Ramos (cell line): ENCODE results near the gene DCHS2.

Experiments
- in situ Hi-C: fragments of 300-500 bp; cut with MboI; formaldehyde crosslinking; loops from one replicate; pipeline ENCODE4 v1.14.3; 2022; ENCODE audit warnings: low sequenced_read_pairs; ENCODE audit not compliant: unreplicated experiment

DCHS2 gene

DNA sequence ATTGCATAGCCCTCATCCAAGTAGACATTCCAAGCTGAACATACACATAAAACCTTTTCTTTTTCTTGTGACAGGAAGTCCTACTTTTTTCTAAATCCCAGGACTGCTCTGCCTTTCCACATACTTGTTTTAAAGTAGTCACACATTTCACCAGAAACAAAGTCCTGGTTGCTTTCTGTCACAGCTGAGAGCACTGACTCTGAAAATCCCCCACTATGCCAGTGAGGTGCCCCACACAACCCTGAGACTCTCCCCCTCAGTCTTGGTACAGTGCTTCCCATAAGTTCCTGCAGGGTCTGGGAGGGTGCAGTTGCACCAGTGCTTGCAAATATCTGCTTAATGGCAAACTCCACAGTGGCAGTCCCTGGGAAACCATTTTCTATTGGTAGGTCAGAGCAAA, 84.2 kb downstream of the DCHS2 start:
- in situ Hi-C loops, result no loop called here

DNA sequence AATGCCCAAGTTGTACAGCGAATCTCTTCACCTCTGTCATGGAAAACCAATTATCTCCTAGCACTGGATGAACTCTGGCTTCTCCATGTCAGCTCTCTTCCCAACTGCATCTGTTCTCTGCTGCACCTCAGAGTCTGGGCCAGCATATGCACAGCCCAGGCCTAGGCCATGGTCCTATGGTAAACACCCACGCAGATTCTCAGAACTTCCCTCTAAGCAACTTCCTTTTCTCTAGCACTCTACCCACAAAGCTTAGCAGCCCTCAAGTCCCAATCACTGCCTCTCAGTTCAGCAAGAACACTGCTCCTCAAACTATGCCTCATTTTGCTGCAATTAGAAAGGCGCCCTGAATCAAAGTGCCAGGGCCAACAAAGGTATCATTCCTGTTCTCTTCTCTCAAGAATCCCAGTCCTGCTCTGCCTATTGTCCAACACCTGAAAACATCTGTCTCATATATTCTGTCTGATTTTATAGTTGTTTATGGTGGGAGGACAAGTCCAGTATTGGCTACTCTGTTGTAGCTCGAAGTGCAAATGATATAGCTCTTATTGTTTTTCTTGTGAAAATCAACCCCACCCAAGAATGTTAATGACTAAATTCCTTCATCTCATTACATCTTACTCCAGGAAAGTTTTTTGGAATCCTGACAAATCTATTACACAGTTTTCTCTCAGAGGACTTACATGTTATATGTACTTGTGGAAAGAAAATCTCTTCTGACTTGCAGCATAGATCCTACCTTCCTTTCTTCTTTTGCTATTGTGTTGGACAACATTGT, 85.4 kb downstream of the DCHS2 start:
- in situ Hi-C loops, result no loop called here

DNA sequence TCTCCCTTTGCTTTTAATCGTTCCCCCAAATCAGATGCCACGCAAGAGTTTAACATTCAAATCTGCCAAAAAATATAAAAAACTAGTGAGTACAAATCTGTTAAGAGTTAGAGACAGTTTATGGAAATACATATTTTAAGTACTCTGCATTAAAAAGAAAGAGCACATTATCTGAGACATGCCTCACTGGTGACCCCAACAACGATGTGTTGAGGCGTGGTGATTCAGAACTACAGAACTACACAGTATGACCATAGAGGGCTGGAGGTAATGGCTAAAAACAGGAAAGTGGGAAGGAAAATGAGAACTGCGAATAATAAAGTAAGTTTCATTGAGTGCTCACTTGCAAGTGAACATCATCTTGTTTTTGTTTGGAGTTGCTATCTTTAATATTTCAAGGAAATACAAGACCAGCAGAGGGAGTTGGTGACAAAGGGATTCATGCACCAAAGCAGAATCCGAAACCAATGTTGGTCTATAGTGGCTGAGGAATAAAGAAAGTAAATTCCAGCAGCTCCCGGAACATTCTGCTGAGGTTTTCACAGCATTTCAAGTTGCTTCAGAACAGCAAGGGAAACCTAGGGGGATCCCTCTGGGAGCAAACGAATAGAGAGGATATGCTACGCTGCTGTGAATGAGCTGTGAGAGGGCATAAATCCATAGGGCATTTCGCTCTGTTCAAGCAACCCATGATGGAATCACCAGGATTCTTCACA, 92.2 kb downstream of the DCHS2 start:
- in situ Hi-C loops, result no loop called here

DNA sequence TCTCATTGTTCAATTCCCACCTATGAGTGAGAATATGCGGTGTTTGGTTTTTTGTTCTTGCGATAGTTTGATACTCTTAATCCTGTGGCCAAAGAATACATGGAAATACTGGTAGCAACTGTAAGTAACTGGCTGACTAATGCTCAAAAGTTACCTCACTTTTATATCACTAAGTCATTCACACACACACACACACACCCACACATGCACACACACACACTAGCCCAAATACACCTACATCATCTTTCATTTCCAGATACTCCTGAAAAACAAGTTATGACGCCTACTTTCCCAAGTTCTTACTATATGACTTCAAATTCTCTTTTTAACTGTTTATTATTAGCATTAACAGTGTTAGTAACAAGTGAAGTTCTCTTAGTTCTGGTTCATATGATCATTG, 101.3 kb downstream of the DCHS2 start:
- in situ Hi-C loops, result no loop called here

DNA sequence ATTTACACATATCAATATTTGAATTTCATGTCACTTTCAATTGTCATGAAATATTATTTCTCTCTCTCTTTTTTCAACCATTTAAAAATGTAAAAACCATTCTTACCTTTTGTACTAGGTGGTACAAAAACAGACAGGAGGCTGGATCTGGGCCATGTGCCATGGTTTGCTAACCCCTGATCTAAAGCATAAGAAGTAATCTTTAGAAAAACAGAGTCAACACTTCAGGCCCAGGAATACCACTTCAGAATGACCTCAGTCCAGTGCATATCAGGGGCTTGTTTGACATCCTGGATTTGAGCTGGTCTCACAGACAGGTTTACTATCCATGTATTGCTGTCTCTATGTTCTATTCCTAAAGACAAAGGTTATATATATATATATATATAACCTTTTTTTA, 102.5 kb downstream of the DCHS2 start:
- in situ Hi-C loops, result no loop called here

DNA sequence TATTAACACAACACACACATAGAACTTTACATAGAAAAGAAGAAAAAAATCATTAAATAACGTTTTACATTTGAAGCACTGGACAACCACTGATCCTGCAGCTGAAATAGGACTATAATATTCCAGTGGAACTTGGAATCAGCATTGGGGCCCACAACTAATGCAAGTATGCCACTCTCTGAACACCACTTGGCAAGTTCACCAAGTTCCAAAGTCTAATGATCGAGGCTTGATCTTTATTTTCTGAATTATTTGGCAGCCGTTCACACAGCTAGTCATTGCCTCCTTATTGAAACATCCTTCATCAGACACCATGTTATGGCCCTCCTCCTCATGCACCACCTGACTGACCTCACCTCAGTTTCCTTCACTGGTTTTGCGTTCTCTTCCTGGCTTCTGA, 107.6 kb downstream of the DCHS2 start:
- in situ Hi-C loops, result no loop called here

DNA sequence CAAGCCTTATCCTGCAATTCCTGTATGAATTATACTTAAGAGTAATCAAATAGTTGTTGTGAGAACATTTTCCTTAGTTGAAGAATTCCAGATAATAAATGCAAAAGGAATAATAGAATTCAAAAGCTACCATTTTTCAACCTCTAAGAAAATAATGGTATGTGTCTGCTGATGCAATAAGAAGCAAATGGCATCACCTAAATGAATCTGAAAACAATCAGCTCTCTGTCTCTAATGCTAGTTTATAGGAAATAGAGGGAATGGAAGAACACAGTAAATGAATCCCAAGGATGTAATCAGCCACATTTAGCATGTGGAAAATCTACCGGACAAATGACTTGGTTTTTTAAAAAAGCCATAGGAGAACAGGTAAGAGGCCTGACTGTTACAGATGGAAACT, 115.1 kb downstream of the DCHS2 start:
- in situ Hi-C loops, result no loop called here

DNA sequence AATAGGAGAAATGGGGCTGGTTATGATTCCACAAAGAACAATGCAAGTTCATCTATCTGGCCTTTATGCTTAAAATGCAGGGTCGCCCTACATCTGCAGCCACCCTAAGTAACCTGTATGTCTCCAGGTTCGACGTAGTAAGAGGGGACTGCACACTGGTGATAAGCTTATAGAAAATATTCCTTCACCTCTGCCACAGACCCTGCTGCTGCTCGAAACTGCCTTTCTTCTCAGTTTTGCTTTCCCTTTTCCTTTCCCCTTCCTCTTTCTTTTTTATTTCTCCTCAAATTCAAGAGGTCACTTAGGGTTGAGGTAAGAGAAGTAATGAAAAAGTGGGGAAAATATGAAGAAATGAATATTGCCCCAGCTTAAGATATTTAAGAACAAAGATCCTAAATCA, 123.5 kb downstream of the DCHS2 start:
- in situ Hi-C loops, result no loop called here

DNA sequence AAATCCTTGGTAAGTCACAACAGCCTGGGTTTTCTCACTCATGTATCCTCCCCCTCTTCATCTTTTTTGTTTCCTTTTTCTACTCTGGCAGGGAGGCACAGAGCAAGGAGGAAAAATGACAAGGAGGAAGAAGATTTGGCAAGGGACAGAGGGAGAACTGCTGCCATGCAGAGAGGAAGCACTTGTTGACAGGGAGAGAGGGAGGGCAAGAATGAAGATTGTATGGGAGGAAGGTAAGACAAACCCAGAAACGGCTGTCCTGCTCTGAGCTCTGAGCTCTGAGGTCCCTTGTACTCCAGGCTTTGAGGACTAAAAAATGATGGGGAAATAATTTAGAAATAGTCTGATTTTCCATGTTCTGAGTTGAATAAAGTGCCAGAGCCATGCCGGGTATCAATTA, 123.9 kb downstream of the DCHS2 start:
- in situ Hi-C loops, result no loop called here

DNA sequence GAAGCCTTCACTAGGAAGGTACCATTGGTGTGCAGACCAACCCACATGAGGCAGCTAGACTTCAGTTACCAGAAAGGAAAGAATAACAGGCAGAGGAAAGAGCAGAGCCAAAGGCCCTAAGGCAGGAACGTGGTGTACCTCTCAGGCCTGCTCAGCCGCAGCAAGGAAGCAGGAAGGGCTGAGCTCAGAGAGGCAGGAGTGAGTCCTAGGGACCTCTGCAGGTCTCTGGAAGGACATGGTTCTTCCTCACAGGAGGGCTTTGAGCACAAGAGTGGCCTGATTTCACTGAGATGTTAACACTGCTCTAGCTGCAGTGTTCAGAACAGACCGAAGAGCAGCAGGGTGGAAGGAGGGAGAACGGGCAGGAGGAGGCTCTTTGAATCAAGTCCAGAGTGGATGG, 124.6 kb downstream of the DCHS2 start:
- in situ Hi-C loops, result no loop called here

DNA sequence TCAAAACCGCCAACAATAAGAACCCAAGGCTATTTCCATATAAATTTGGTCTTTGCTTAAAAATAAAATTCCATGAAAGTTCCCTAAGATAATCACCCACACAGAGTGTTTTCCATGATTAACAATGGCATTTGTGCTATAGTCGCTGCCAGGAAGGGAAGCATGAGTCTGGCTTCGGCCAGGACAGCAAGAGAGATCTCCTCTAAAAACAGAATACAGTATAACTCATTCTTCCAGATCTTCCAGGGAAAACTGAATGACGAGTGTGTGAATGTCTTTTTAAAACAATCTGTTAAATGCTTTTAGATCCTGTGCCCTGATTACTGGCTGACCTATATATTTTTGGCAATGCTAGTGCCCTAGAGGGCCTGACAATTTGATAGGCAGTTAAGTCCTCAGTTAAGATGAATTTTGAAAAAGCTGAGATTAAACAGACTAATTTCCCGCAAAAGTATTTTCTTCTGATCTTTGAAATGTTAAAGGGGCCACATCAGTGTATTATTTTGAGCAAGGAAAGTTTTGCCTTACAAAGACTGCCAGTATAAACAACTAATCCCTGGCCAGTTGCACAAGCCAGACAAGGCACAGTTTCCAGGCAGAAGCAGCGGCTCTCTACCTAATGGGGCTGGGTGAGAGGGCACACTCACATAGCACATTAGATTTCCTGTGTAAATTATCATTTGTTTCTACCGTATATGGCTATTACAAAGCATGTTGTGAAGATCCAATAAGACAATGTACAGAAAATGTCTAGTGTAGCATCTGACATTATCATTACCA, 127.3 kb downstream of the DCHS2 start:
- in situ Hi-C loops, result no loop called here

DNA sequence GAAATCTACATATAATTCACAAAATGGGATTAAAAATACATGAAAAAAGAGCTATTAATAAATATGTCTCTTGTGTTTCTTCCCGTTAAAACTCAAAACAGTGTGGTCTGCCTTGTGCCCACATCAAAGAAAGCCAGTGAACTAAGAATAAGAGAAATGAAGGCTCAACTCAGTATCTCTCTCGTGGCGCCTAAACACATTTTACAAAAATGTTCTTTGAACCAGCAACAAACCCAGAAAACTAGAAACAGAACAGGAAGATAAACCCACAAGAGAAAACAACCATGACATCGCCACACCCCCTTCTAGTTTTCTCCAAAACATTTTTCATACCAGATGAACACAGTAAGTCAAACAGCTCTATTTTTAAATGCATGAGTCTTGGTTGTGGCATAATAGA, 130.1 kb downstream of the DCHS2 start:
- in situ Hi-C loops, result no loop called here

DNA sequence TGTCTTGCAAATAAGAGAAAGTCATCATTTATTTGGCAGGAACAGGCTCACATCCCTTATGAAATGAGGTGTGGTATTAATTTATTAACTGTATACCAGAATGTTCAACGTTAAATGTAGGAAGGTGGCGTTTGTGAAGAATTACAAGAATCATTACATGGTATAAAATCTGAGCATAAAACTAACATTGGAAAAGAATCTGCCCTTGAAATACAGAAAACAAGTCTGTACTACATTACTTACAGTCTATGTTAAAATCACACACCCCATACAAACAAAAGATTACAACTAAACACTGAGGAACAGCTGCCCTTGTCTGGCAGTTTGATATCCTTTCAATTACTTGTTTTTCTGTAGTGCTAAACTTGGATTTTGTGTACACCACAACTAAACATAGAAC, 131.1 kb downstream of the DCHS2 start:
- in situ Hi-C loops, result no loop called here

DNA sequence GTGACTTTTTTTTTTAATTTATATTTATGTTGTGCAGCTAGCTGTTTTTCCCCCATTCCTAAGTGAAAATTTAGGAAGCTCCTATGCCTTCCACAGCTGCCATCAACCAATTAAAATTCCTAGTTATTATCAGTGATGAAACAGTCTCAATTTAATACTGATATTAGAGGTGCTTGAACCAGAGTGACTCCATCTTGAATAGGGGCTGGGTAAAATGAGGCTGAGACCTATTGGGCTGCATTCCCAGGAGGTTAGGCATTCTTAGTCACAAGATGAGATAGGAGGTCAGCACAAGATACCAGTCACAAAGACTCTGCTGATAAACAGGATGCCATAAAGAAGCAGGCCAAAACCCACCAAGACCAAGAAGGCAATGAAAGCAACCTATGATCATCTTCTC, 136.7 kb downstream of the DCHS2 start:
- in situ Hi-C loops, result no loop called here

DNA sequence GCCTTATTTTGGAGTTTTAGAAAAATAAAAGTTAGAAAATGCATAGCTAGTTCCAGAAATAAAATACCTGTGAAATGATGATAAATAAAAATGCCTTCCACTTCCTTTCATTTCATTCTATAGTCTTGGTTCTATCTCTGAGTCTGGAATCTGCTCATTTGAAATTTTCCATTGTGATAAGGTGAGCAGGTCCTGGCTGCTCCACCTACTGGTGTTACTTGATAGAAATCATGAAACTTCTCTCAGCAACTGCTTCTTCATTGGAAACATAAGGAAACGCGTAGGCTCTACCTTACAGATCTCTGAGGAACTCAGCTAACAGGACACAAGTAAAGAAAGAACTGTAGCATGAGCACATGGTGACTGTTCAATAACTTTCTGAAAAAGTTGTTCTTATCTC, 141.8 kb downstream of the DCHS2 start:
- in situ Hi-C loops, result no loop called here

DNA sequence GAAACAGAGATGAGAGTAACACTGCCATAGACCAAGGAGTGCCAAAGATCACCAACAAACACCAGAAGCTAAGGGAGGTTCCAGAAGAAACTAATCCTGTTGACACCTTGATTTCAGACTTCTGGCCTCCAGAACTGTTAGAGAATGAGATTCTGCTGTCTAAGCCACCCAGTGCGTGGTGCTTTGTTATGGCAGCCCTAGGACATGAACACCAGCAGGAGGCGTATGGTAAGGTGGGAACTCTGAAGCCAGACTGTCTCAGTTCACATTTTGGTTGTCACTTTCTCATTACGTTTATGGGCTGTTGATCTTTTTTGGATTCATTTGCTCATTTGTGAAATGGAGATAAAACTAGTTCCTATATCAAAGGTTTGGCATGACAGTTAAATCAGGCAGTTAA, 142.9 kb downstream of the DCHS2 start:
- in situ Hi-C loops, result no loop called here

DNA sequence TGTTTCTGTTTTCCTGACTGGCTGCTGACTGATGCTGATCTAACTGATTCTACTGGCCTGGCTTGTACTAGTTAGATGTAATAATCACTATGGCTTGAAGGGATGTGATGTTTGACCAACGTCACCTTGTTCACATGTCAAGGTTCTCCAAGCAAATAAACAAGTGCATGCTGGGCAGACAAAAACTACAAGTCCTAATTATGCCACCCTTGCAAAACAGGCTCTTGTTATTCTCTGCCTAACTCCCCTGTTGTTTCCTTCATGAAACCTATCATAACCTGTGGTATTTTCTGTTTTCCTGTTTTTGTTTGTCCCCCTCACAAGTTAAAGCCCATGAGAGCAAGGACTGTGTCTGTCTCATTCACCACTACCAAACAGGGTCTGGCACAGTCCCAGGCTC, 146.2 kb downstream of the DCHS2 start:
- in situ Hi-C loops, result no loop called here

DNA sequence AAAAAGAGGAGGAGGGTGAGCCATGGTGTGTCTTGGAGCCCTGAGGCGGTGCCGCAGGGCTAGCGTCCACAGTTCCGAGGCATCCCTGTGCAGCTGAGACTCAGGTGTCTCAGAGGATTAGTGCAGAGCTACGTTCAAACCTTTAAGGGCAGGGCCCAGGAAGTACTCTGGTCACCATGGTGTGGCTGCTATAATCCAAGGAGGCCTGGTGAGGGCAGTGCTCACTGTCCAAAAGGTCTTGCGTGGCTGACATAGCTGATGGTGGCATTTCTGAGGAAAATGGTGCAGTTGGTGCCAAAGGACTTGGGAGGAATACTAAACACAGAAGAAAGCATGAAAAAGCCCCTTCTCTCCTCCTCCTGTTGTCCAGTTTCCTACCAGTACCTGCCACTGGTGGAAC, 146.9 kb downstream of the DCHS2 start:
- in situ Hi-C loops, result no loop called here

DNA sequence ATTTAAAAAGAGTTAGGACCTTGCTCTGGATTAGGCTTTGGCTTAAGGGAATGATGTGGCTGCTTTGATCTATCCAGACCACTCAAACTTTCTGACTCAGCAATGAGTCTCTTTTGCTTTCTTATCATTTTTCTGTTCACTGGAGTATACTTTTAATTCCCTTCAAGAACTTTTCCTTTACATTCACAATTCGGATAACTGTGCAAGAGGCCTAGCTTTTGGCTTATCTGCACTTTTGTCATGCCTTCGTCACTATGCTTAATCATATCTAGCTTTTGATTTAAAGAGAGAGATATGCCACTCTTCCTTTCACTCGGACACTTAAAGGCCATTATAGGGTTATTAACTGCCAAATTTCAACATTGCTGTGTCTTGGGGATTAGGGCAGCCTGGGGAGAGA, 147.9 kb downstream of the DCHS2 start:
- in situ Hi-C loops, result no loop called here

DNA sequence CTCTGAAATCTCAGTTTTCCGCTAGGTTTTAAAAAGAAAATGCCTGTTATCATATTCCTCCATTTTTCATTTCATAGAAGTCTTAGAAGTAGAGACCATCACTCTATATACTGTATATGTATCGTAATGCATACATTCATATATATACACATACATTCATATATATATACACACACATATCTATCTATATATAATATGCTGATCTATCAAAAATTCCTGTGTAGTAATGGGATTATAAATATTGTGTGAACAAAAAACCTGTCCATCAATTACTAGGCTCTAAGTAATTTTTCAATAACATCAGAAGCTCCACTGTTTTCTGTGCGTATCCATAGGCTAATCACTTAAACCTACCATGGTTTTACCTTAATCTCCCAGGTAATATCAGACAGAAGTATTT, 150.2 kb downstream of the DCHS2 start:
- in situ Hi-C loops, result no loop called here

DNA sequence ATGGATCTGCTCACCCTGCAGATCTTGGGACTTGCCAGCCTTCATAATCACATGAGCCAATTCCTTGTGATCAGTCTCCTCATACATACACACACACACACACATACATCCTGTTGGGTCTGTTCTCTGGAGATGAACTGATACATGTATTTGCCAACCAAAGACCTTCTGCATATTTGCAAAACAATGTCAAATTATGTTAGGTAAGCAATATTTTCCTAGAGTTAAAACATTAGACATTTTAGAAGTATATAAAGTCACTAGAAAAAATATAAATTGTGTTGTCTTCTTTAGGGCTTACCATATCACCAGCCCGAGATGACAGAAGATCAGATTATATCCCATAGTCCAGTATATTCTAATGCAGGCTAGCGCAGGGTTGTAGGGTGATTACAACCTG, 156.0 kb downstream of the DCHS2 start:
- in situ Hi-C loops, result no loop called here
